ENCODE data around the gene ZNFX1. TPM values are rescaled to one million over a fixed set of nuclear protein-coding genes. Genes with fewer than 3 reads are reported as not detected.

The ZNFX1 gene
- total and polyA plus RNA-seq, 3 donors from 2014 or later, result 31.6 to 39.9 (median 37.2) TPM

DNA sequence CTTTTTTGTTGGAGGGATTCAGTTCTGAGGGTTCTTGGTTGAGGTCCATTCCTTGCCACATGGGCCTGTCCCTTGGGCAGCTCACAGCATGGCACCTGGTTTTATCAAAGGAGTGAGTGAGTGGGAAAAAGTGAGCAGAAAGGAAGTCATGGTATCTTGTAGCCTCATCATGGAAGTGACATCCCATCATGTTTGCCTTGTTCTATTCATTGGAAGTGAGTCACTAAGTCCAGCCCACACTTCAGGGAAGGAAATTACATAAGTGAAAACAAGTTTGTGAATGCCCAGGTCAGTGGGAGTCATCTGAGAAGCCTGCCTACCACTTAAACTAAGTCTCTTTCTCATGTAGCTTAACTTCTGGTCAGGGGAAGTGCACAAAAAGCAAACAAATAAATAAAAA, 32.8 kb upstream of the ZNFX1 start:
- Histone ChIP-seq H3K9me3 (no peaks in the 10 kb centered on the region), H3K27me3 (no peaks in the 10 kb centered on the region), H3K4me1 (no peaks in the 10 kb centered on the region), H3K4me3 (no peak overlapping the region), H3K36me3 (ENCODE audit: low read depth, missing control alignments) (no peaks in the 10 kb centered on the region), H3K27ac (no peak overlapping the region)
- intact Hi-C loops (cut with DNase I; ENCODE audit: low total_unique reads), result no loop called here
- no peak for DNase-seq
- no peak for TF ChIP-seq POLR2A (IDR thresholded peaks at IDR 0.05)
- no peak for TF ChIP-seq CTCF (IDR thresholded peaks at IDR 0.05)

- 83 to 85% methylated on average over 3 of the region's 3 CpGs for WGBS, 2 donors
- intact Hi-C loops (cut with DNase I; ENCODE audit: low total_unique reads), result no loop called here
- Histone ChIP-seq H3K27ac (no peak overlapping the region), H3K9me3 (no peaks in the 10 kb centered on the region), H3K36me3 (ENCODE audit: low read depth, missing control alignments) (no peaks in the 10 kb centered on the region), H3K27me3 (no peaks in the 10 kb centered on the region), H3K4me1 (no peaks in the 10 kb centered on the region), H3K4me3 (no peak overlapping the region)
- DNase-seq, result no peak
- TF ChIP-seq CTCF (IDR thresholded peaks at IDR 0.05), result no peak
- TF ChIP-seq POLR2A (IDR thresholded peaks at IDR 0.05), result no peak
Measured at GRCh38 chr20:49308875-49309274, 31.0 kb upstream of the ZNFX1 start.

DNA sequence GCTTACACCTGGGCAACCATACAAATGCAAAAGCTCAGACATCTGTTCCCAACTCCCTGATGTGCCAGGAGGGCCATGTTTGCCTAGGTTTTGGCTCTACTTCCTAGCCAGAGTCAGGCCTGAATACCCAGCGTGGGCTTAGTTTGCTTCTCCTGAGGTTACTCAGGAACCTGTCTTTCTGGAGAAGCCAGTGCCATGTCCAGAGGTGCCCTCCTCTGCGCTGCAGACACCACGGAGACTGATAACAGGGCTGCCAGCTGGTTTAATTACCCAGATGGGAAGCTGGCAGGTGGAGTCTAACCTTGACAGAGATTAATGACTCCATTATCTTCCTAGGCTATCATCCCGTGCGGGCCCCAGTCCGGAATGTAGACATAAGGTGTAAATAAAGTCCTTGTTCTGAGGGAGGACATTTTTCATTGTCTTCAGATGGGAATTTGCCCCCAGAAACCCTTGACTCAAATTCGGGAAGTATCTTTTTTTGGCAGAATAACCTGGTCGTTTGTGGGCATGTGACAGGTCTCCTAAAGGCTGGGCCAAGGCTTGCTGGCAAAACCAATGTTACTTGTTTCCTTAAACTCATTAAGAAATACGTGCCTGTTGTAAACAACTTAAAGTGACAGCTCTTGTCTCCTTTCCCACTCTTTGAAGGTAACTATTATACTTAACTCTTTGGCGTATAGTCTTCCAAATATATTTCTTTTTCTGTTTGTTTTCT, 29.2 kb upstream of the ZNFX1 start:
- H3K9me3 ChIP-seq, result no peaks in the 10 kb centered on the region
- 60 to 75% methylated on average over 10 of the region's 10 CpGs for WGBS, 2 donors
- no peaks in the 10 kb centered on the region for H3K4me1 ChIP-seq
- no peaks in the 10 kb centered on the region for H3K27me3 ChIP-seq
- no peak for DNase-seq
- H3K27ac ChIP-seq, result no peak overlapping the region
- TF ChIP-seq POLR2A (IDR thresholded peaks at IDR 0.05) (no peak), CTCF (IDR thresholded peaks at IDR 0.05) (no peak)
- intact Hi-C loops (cut with DNase I; ENCODE audit: low total_unique reads), result no loop called here
- H3K4me3 ChIP-seq, result no peak overlapping the region
- no peaks in the 10 kb centered on the region for H3K36me3 ChIP-seq (ENCODE audit: low read depth, missing control alignments)

DNA sequence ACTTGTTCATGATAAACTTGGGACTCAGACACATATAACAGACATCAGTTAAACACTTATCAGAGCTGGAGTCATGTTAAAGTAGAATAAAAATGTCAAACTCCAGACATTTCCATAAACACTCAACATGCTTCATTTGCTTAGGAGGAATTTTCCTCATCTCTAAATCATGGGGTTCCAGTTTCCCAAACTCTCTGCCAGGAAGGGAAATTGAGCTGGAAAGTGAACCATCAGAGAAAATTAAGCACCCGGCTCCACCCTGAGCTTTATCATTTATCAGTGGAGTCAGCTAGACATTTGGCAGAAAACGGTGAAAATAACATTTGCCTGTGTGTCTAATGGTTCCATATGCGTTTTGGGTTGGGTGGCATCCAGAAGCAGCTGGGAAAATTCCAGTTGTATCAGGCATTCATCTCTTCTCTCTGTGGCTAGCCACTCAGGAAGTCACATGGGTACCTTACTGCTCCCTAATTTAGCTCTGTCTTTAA, 25.3 kb upstream of the ZNFX1 start:
- no peaks in the 10 kb centered on the region for H3K36me3 ChIP-seq (ENCODE audit: low read depth, missing control alignments)
- no peak overlapping the region for H3K27ac ChIP-seq
- H3K27me3 ChIP-seq, result no peaks in the 10 kb centered on the region
- 27 to 32% methylated on average over 3 of the region's 3 CpGs for WGBS, 2 donors
- no peak for DNase-seq
- no peaks in the 10 kb centered on the region for H3K4me1 ChIP-seq
- H3K9me3 ChIP-seq, result no peaks in the 10 kb centered on the region
- H3K4me3 ChIP-seq, result no peak overlapping the region
- intact Hi-C loops (cut with DNase I; ENCODE audit: low total_unique reads), result no loop called here
- TF ChIP-seq CTCF (IDR thresholded peaks at IDR 0.05) (no peak), POLR2A (IDR thresholded peaks at IDR 0.05) (no peak)
